SK-N-SH (cell line): ENCODE results near the gene AGTRAP. TPM values are rescaled to one million over a fixed set of nuclear protein-coding genes. Genes with fewer than 3 reads are reported as not detected.

Experiments
- CTCF ChIA-PET: fragments of 300-600, 350-600 bp; formaldehyde crosslinking; extraction: SDS; loops from one replicate; lab custom pipeline; 2021; lab: Yijun Ruan, JAX
- POLR2A ChIA-PET: fragments of 350-600 bp; sonication (Branson Sonifier 250); formaldehyde crosslinking; extraction: SDS; loops from one replicate; lab custom pipeline; 2020; ENCODE audit warnings: antibody characterized with exemption, inconsistent platforms; lab: Yijun Ruan, JAX
- DNase-seq: peaks from one replicate; pipeline ENCODE4 v3.0.0; 2012
- H2AFZ ChIP-seq: fragments of 200-600 bp; sonication (generic); 2 replicates; pipeline ENCODE4 v1.8.1; 2016; ENCODE audit warnings: antibody characterized with exemption, mild to moderate bottlenecking, low read depth
- H3F3A ChIP-seq: fragments of 200-600 bp; sonication (generic); replicated peaks from 2 replicates; pipeline ENCODE3; 2016; ENCODE audit warnings: antibody characterized with exemption, mild to moderate bottlenecking; ENCODE audit not compliant: insufficient read depth
- H3K27ac ChIP-seq, 2 experiments: fragments of 200-500 bp in 1 of 2; fragments of 200-600 bp in 1 of 2; sonication (Bioruptor generic) in 1 of 2; sonication (generic), shearing (Covaris generic) in 1 of 2; 2 replicates each; pipeline versions ENCODE4 v1.5.1 to v1.6.1; 2014 to 2016; ENCODE audit warnings: low read depth in 2 of 2, inconsistent platforms in 1 of 2, low read length in 1 of 2, mild to moderate bottlenecking in 1 of 2, mixed read lengths in 1 of 2
- H3K27me3 ChIP-seq: fragments of 200-600 bp; sonication (generic), shearing (Covaris generic); 2 replicates; pipeline ENCODE4 v1.6.1; 2016; ENCODE audit warnings: mixed run types; ENCODE audit not compliant: insufficient read depth
- H3K36me3 ChIP-seq, 2 experiments: fragments of 200-500 bp in 1 of 2; fragments of 200-600 bp in 1 of 2; sonication (Bioruptor generic) in 1 of 2; sonication (generic) in 1 of 2; replicated peaks in 1 of 2; 2 replicates each; pipeline versions ENCODE3 to v1.5.1; 2014 to 2016; ENCODE audit warnings: low read length in 1 of 2, mild to moderate bottlenecking in 1 of 2; ENCODE audit not compliant: insufficient read depth in 2 of 2, control insufficient read depth in 1 of 2
- H3K4me1 ChIP-seq, 2 experiments: fragments of 200-500 bp in 1 of 2; fragments of 200-600 bp in 1 of 2; sonication (Bioruptor generic) in 1 of 2; sonication (generic), shearing (Covaris generic) in 1 of 2; 2 replicates each; pipeline versions ENCODE4 v1.5.1 to v1.6.1; 2014 to 2016; ENCODE audit warnings: low read depth in 1 of 2, low read length in 1 of 2, mixed run types in 1 of 2; ENCODE audit not compliant: insufficient read depth in 2 of 2, control insufficient read depth in 1 of 2
- H3K4me2 ChIP-seq: fragments of 200-600 bp; sonication (generic), shearing (Covaris generic); 2 replicates; pipeline ENCODE4 v1.6.1; 2017; ENCODE audit warnings: mixed run types
- H3K4me3 ChIP-seq, 2 experiments: fragments of 200-500 bp in 1 of 2; fragments of 200-600 bp in 1 of 2; sonication (Bioruptor generic) in 1 of 2; sonication (generic), shearing (Covaris generic) in 1 of 2; 2 replicates each; pipeline versions ENCODE4 v1.5.1 to v1.8.1; 2014 to 2016; ENCODE audit warnings: low read depth in 2 of 2, inconsistent platforms in 1 of 2, low read length in 1 of 2, mild to moderate bottlenecking in 1 of 2, mixed read lengths in 1 of 2, moderate library complexity in 1 of 2
- H3K79me2 ChIP-seq: fragments of 200-600 bp; sonication (generic); 2 replicates; pipeline ENCODE4 v1.8.1; 2017; ENCODE audit warnings: mild to moderate bottlenecking; ENCODE audit not compliant: insufficient read depth
- H3K9ac ChIP-seq: fragments of 200-600 bp; sonication (generic); 2 replicates; pipeline ENCODE4 v1.6.1; 2017; ENCODE audit warnings: mixed run types
- H3K9me2 ChIP-seq: fragments of 200-600 bp; sonication (generic); 2 replicates; pipeline ENCODE4 v1.6.1; 2017; ENCODE audit warnings: mixed run types
- H3K9me3 ChIP-seq: fragments of 200-600 bp; sonication (generic); 2 replicates; pipeline ENCODE4 v1.6.1; 2017; ENCODE audit warnings: mixed run types, mild to moderate bottlenecking, moderate library complexity
- H4K20me1 ChIP-seq: fragments of 200-600 bp; sonication (generic); 2 replicates; pipeline ENCODE4 v1.6.1; 2017; ENCODE audit warnings: mild to moderate bottlenecking, mixed run types; ENCODE audit not compliant: insufficient read depth
- CTCF ChIP-seq: fragments of 200-600 bp; sonication (generic); IDR thresholded peaks from 2 replicates; pipeline ENCODE4 v1.6.1; 2017; ENCODE audit warnings: antibody characterized with exemption, mild to moderate bottlenecking, moderate library complexity
- ELF1 ChIP-seq: IDR thresholded peaks from 2 replicates; pipeline ENCODE4 v1.4.0; 2012
- EP300 ChIP-seq, 2 experiments: IDR thresholded peaks; 2 replicates each; pipeline versions ENCODE4 v1.4.0 to v1.6.1; 2012; ENCODE audit warnings: borderline replicate concordance in 1 of 2, low read depth in 1 of 2, low read length in 1 of 2
- EZH2phosphoT487 ChIP-seq: fragments of 200-600 bp; sonication (generic); IDR thresholded peaks from 2 replicates; pipeline ENCODE4 v1.6.1; 2017; ENCODE audit warnings: low read depth, mixed run types, mild to moderate bottlenecking, antibody characterized with exemption, moderate library complexity, borderline replicate concordance
- FOXJ3 ChIP-seq: sonication (generic); formaldehyde crosslinking; IDR thresholded peaks from 2 replicates; pipeline ENCODE4 v1.5.1; 2020; ENCODE audit warnings: mild to moderate bottlenecking, missing genetic modification reagents
- GABPA ChIP-seq: IDR thresholded peaks from 2 replicates; pipeline ENCODE4 v1.4.0; 2012; ENCODE audit warnings: low read depth, mild to moderate bottlenecking
- GATA2 ChIP-seq: sonication (generic); formaldehyde crosslinking; IDR thresholded peaks from 2 replicates; pipeline ENCODE4 v1.5.0; 2020; ENCODE audit warnings: mild to moderate bottlenecking, missing genetic modification reagents
- JUND ChIP-seq: IDR thresholded peaks from 2 replicates; pipeline ENCODE4 v1.4.0; 2012
- MEF2A ChIP-seq: IDR thresholded peaks from 2 replicates; pipeline ENCODE4 v1.4.0; 2012; ENCODE audit warnings: low read depth, borderline replicate concordance
- NFIC ChIP-seq: IDR thresholded peaks from 2 replicates; pipeline ENCODE4 v1.4.0; 2012; ENCODE audit warnings: borderline replicate concordance
- NRF1 ChIP-seq: IDR thresholded peaks from 2 replicates; pipeline ENCODE4 v1.6.1; 2012; ENCODE audit warnings: low read depth, mild to moderate bottlenecking, low read length
- RFX5 ChIP-seq: IDR thresholded peaks from 2 replicates; pipeline ENCODE4 v1.6.1; 2012; ENCODE audit warnings: mild to moderate bottlenecking, improper control_type of control experiment, low read length
- SMC3 ChIP-seq: IDR thresholded peaks from 2 replicates; pipeline ENCODE4 v1.6.1; 2012; ENCODE audit warnings: low read depth, low read length, improper control_type of control experiment
- TEAD4 ChIP-seq: IDR thresholded peaks from 2 replicates; pipeline ENCODE4 v1.4.0; 2012; ENCODE audit warnings: mild to moderate bottlenecking, borderline replicate concordance; ENCODE audit not compliant: insufficient read depth
- YY1 ChIP-seq: IDR thresholded peaks from 2 replicates; pipeline ENCODE4 v1.4.0; 2012; ENCODE audit warnings: low read depth, mild to moderate bottlenecking
- WGBS: methylation state at CpG from one replicate; pipeline ENCODE4 v1.1.6; 2017; ENCODE audit warnings: low lambda C conversion rate; 5-methylcytosine and 5-hydroxymethylcytosine counted together
- polyA plus RNA-seq, 3 experiments: library from polyadenylated mRNA; depleted of rRNA; stranded (reverse); fragments of >200 nt; gene quantifications; 2 replicates each; pipeline ENCODE4 v1.2.3, GENCODE V29; 2012
- TF ChIP-seq, protein P1 (sequence below): IDR thresholded peaks from 2 replicates; pipeline ENCODE4 v1.6.1; 2012; ENCODE audit warnings: mild to moderate bottlenecking, low read depth, low read length, moderate library complexity
- TF ChIP-seq, protein P2 (sequence below): fragments of 150-350 bp; IDR thresholded peaks from 2 replicates; pipeline ENCODE4 v1.6.1; 2016; ENCODE audit warnings: mild to moderate bottlenecking, low read depth, low read length

The AGTRAP gene
- polyA plus RNA-seq, 1 of the 3 experiments (the other 2 are of a cell fraction), result 66.2 TPM

GRCh38 chr1:11748294-11749202 is 12.6 kb downstream of the AGTRAP start:
- CTCF ChIA-PET, result interaction anchor here (1.1 kb wide), 1 partner anchor 37 kb away, joined by 3 read pairs; no protein-coding TSS in a partner anchor
- Histone ChIP-seq H3K9me2 (no peaks in the 10 kb centered on the region), H3K36me3 (peaks cover 4 to 10% of the 10 kb centered on the region in 2 experiments), H3K4me1 (no peaks in the 10 kb centered on the region), H3K79me2 (no peaks in the 10 kb centered on the region), H3K27ac (no peak overlapping the region), H3F3A (no peaks in the 10 kb centered on the region), H2AFZ (no peak overlapping the region), H3K9ac (no peak overlapping the region), H3K9me3 (no peaks in the 10 kb centered on the region), H4K20me1 (no peaks in the 10 kb centered on the region), H3K4me2 (no peak overlapping the region), H3K4me3 (no peak overlapping the region), H3K27me3 (no peaks in the 10 kb centered on the region)
- POLR2A ChIA-PET, result no interaction called here
- TF ChIP-seq, protein P1, sequence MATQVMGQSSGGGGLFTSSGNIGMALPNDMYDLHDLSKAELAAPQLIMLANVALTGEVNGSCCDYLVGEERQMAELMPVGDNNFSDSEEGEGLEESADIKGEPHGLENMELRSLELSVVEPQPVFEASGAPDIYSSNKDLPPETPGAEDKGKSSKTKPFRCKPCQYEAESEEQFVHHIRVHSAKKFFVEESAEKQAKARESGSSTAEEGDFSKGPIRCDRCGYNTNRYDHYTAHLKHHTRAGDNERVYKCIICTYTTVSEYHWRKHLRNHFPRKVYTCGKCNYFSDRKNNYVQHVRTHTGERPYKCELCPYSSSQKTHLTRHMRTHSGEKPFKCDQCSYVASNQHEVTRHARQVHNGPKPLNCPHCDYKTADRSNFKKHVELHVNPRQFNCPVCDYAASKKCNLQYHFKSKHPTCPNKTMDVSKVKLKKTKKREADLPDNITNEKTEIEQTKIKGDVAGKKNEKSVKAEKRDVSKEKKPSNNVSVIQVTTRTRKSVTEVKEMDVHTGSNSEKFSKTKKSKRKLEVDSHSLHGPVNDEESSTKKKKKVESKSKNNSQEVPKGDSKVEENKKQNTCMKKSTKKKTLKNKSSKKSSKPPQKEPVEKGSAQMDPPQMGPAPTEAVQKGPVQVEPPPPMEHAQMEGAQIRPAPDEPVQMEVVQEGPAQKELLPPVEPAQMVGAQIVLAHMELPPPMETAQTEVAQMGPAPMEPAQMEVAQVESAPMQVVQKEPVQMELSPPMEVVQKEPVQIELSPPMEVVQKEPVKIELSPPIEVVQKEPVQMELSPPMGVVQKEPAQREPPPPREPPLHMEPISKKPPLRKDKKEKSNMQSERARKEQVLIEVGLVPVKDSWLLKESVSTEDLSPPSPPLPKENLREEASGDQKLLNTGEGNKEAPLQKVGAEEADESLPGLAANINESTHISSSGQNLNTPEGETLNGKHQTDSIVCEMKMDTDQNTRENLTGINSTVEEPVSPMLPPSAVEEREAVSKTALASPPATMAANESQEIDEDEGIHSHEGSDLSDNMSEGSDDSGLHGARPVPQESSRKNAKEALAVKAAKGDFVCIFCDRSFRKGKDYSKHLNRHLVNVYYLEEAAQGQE, result no peak
- TF ChIP-seq GABPA (no peak), RFX5 (no peak), CTCF (no peak), YY1 (no peak), TEAD4 (no peak), ELF1 (no peak), NRF1 (no peak), EP300 (IDR thresholded peaks at IDR 0.05; ENCODE audit: borderline replicate concordance in 1 of 2, low read depth in 1 of 2, low read length in 1 of 2) (no peak), NFIC (no peak), MEF2A (no peak), SMC3 (no peak), EZH2phosphoT487 (no peak), JUND (no peak), FOXJ3 (CRISPR knock-in tag) (no peak), GATA2 (CRISPR knock-in tag) (no peak)
- TF ChIP-seq, protein P2, sequence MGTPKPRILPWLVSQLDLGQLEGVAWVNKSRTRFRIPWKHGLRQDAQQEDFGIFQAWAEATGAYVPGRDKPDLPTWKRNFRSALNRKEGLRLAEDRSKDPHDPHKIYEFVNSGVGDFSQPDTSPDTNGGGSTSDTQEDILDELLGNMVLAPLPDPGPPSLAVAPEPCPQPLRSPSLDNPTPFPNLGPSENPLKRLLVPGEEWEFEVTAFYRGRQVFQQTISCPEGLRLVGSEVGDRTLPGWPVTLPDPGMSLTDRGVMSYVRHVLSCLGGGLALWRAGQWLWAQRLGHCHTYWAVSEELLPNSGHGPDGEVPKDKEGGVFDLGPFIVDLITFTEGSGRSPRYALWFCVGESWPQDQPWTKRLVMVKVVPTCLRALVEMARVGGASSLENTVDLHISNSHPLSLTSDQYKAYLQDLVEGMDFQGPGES, result no peak
- 94% methylated on average over 14 of the region's 27 CpGs for WGBS
- no peak for DNase-seq
